HEK293T (cell line): ENCODE data around the gene RAB11FIP4.

Source experiments
- ARNT ChIP-seq: fragments of 450-650 bp; IDR thresholded peaks from 2 replicates; pipeline ENCODE4 v1.6.1; 2017; ENCODE audit warnings: mild to moderate bottlenecking
- BHLHE40 ChIP-seq: fragments of 450-650 bp; IDR thresholded peaks from 2 replicates; pipeline ENCODE4 v1.6.1; 2016; ENCODE audit warnings: mild to moderate bottlenecking, moderate library complexity, borderline replicate concordance
- ELF4 ChIP-seq: fragments of 450-650 bp; IDR thresholded peaks from 2 replicates; pipeline ENCODE4 v1.6.1; 2017; ENCODE audit warnings: antibody characterized with exemption
- FOXA1 ChIP-seq: fragments of 450-650 bp; IDR thresholded peaks from 2 replicates; pipeline ENCODE4 v1.6.1; 2016; ENCODE audit warnings: mild to moderate bottlenecking
- FOXK2 ChIP-seq: fragments of 450-650 bp; IDR thresholded peaks from 2 replicates; pipeline ENCODE4 v1.6.1; 2016; ENCODE audit warnings: mild to moderate bottlenecking
- FOXM1 ChIP-seq: fragments of 450-650 bp; IDR thresholded peaks from 2 replicates; pipeline ENCODE4 v1.6.1; 2017; ENCODE audit warnings: mild to moderate bottlenecking, borderline replicate concordance
- L3MBTL2 ChIP-seq: fragments of 450-650 bp; conservative IDR thresholded peaks from 2 replicates; pipeline ENCODE4 v1.6.1; 2016; ENCODE audit warnings: mild to moderate bottlenecking
- LEF1 ChIP-seq: fragments of 450-650 bp; IDR thresholded peaks from 2 replicates; pipeline ENCODE4 v1.6.1; 2017; ENCODE audit warnings: mild to moderate bottlenecking, borderline replicate concordance
- NFRKB ChIP-seq: fragments of 450-650 bp; IDR thresholded peaks from 2 replicates; pipeline ENCODE4 v1.6.1; 2016; ENCODE audit warnings: mild to moderate bottlenecking, moderate library complexity
- SP1 ChIP-seq: fragments of 450-650 bp; IDR thresholded peaks from 2 replicates; pipeline ENCODE4 v1.6.1; 2017
- SUZ12 ChIP-seq: fragments of 450-650 bp; IDR thresholded peaks from 2 replicates; pipeline ENCODE4 v1.6.1; 2016; ENCODE audit warnings: mild to moderate bottlenecking
- TARDBP ChIP-seq: fragments of 450-650 bp; IDR thresholded peaks from 2 replicates; pipeline ENCODE4 v1.6.1; 2016
- ZNF384 ChIP-seq: fragments of 450-650 bp; IDR thresholded peaks from 2 replicates; pipeline ENCODE4 v1.6.1; 2016

GRCh38 chr17:31388351-31388750 is 3.1 kb upstream of the RAB11FIP4 start:
- no peak for TF ChIP-seq BHLHE40
- TF ChIP-seq SP1, result no peak
- no peak for TF ChIP-seq FOXM1
- TF ChIP-seq NFRKB, result no peak
- no peak for TF ChIP-seq ZNF384
- TF ChIP-seq FOXK2, result no peak
- no peak for TF ChIP-seq TARDBP
- no peak for TF ChIP-seq SUZ12
- no peak for TF ChIP-seq FOXA1
- TF ChIP-seq LEF1, result no peak
- TF ChIP-seq ARNT, result no peak
- no peak for TF ChIP-seq L3MBTL2
- TF ChIP-seq ELF4, result no peak
